Muscle layer of duodenum (tissue), 2 donors: ENCODE measurements around the gene DAP.

Experiments
- H3K27ac ChIP-seq: one replicate; pipeline ENCODE4 v1.7.0; 2013; ENCODE audit warnings: mild to moderate bottlenecking, low read length
- H3K27me3 ChIP-seq: one replicate; pipeline ENCODE4 v1.7.0; 2013; ENCODE audit warnings: low read depth, mild to moderate bottlenecking, control low read depth, low read length
- H3K36me3 ChIP-seq, 2 donors: one replicate each; pipeline ENCODE4 v1.7.0; 2013; ENCODE audit warnings: low read length in 2 of 2, control low read depth in 1 of 2, mild to moderate bottlenecking in 1 of 2; ENCODE audit not compliant: insufficient read depth in 2 of 2, control insufficient read depth in 1 of 2
- H3K4me1 ChIP-seq, 2 donors: one replicate each; pipeline ENCODE4 v1.7.0; 2013; ENCODE audit warnings: low read length in 2 of 2, mild to moderate bottlenecking in 2 of 2, control low read depth in 1 of 2, moderate library complexity in 1 of 2; ENCODE audit not compliant: insufficient read depth in 2 of 2, control insufficient read depth in 1 of 2
- H3K4me3 ChIP-seq, 2 donors: one replicate each; pipeline ENCODE4 v1.7.0; 2013; ENCODE audit warnings: low read length in 2 of 2, low read depth in 1 of 2, mild to moderate bottlenecking in 1 of 2
- H3K9me3 ChIP-seq, 2 donors: one replicate each; pipeline ENCODE4 v1.7.0; 2013; ENCODE audit warnings: low read length in 2 of 2, control low read depth in 1 of 2, mild to moderate bottlenecking in 1 of 2; ENCODE audit not compliant: control insufficient read depth in 1 of 2
- donor health status: healthy.

The DAP gene

DNA sequence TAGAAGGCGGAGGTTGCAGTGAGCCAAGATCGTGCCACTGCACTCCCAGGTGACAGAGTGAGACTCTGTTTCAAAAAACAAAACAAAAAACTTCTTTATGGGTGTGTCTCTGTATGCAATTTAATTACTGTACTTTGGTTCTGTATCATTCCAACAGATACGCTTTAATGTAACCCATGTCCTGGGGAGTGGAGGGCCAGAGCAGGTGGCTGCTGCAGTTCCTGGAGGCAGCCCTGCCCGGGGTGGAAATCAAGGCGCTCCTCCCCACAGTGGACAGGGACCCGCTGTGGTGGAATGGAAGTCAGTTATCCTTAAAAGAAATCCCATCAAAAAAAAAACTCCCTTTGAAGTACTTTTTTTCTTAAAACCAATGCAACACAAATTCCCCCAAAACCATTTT lies 1.9 kb downstream of the DAP start:
- Histone ChIP-seq H3K27me3 (no peaks in the 10 kb centered on the region), H3K36me3 (peaks cover 0 to 4% of the 10 kb centered on the region in 2 donors), H3K4me3 (no peak overlapping the region), H3K27ac (no peak overlapping the region), H3K4me1 (peaks cover 11 to 33% of the 10 kb centered on the region in 2 donors), H3K9me3 (no peaks in the 10 kb centered on the region)

GRCh38 chr5:10757922-10758555 lies 3.0 kb downstream of the DAP start:
- peaks cover 0 to 4% of the 10 kb centered on the region in 2 donors for H3K36me3 ChIP-seq
- peaks cover 11 to 30% of the 10 kb centered on the region in 2 donors for H3K4me1 ChIP-seq
- no peak overlapping the region for H3K27ac ChIP-seq
- no peaks in the 10 kb centered on the region for H3K9me3 ChIP-seq
- no peak overlapping the region for H3K4me3 ChIP-seq
- no peaks in the 10 kb centered on the region for H3K27me3 ChIP-seq

- Histone ChIP-seq H3K9me3 (no peaks in the 10 kb centered on the region), H3K4me3 (no peak overlapping the region), H3K27me3 (no peaks in the 10 kb centered on the region), H3K36me3 (peaks cover 0 to 4% of the 10 kb centered on the region in 2 donors), H3K27ac (no peak overlapping the region), H3K4me1 (peaks cover 3 to 23% of the 10 kb centered on the region in 2 donors)
These were observed 4.0 kb downstream of the DAP start for GRCh38 chr5:10757043-10757442.

GRCh38 chr5:10756549-10756948 lies 4.5 kb downstream of the DAP start:
- H3K27ac ChIP-seq: no peak overlapping the region

GRCh38 chr5:10753178-10753577 lies 7.9 kb downstream of the DAP start:
- H3K4me3 ChIP-seq: no peak overlapping the region
- no peaks in the 10 kb centered on the region for H3K27me3 ChIP-seq
- H3K27ac ChIP-seq: no peak overlapping the region
- peaks cover 2 to 4% of the 10 kb centered on the region in 2 donors for H3K36me3 ChIP-seq
- H3K4me1 ChIP-seq: peaks cover 3 to 13% of the 10 kb centered on the region in 2 donors
- H3K9me3 ChIP-seq: no peaks in the 10 kb centered on the region

More at GRCh38 chr5:10756549-10756948, 4.5 kb downstream of the DAP start:
- no peak overlapping the region for H3K4me3 ChIP-seq
- H3K9me3 ChIP-seq: no peaks in the 10 kb centered on the region
- no peaks in the 10 kb centered on the region for H3K27me3 ChIP-seq
- H3K4me1 ChIP-seq: peaks cover 3 to 23% of the 10 kb centered on the region in 2 donors
- peaks cover 0 to 4% of the 10 kb centered on the region in 2 donors for H3K36me3 ChIP-seq

DNA sequence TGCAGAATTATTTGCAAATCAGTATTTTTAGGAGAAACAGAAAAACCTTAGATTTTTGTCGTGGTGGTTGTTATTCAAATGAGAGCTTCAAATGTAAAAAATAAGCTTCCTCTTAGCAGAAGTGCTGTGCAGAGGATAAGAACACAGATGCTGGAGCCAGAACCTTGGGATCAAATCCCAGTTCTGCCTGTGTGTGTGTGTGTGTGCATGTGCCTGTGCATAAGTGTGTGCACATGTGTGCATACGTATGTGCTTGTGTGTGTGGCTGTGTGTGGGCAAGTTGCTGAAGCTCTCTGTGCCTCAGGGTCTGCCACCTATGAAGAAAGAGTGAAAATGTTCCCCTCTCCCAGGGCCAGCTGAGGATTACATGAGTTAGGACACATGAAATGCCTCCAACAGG lies 8.6 kb downstream of the DAP start:
- Histone ChIP-seq H3K9me3 (no peaks in the 10 kb centered on the region), H3K4me1 (peaks cover 3 to 6% of the 10 kb centered on the region in 2 donors), H3K36me3 (peaks cover 5 to 9% of the 10 kb centered on the region in 2 donors)

DNA sequence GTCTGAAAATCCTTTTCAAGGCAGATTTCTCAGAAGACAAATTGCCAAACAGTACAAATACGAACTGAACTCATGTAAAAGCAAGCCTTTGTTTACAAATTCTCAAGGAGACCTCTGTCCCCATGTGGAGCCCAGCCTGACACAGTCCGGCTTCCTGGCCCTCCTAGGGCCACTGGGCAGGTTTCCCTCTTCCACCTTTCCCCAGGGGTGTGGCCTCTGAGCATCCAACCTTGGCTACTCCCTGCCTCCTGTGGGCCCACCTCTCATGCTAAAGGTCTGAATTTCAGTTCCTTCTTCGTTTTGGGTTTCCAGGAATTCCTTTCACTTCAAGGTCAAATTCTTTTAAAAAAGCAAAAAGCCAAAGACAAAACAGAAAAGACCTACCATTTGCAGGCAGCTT lies 10.1 kb downstream of the DAP start:
- no peak overlapping the region for H3K27ac ChIP-seq
- no peaks in the 10 kb centered on the region for H3K9me3 ChIP-seq
- H3K36me3 ChIP-seq: peaks cover 13 to 19% of the 10 kb centered on the region in 2 donors
- no peak overlapping the region for H3K4me3 ChIP-seq
- H3K4me1 ChIP-seq: peaks cover 0 to 4% of the 10 kb centered on the region in 2 donors
- no peaks in the 10 kb centered on the region for H3K27me3 ChIP-seq

More for the DNA sequence above, 8.6 kb downstream of the DAP start:
- Histone ChIP-seq H3K27me3 (no peaks in the 10 kb centered on the region), H3K4me3 (no peak overlapping the region), H3K27ac (no peak overlapping the region)

DNA sequence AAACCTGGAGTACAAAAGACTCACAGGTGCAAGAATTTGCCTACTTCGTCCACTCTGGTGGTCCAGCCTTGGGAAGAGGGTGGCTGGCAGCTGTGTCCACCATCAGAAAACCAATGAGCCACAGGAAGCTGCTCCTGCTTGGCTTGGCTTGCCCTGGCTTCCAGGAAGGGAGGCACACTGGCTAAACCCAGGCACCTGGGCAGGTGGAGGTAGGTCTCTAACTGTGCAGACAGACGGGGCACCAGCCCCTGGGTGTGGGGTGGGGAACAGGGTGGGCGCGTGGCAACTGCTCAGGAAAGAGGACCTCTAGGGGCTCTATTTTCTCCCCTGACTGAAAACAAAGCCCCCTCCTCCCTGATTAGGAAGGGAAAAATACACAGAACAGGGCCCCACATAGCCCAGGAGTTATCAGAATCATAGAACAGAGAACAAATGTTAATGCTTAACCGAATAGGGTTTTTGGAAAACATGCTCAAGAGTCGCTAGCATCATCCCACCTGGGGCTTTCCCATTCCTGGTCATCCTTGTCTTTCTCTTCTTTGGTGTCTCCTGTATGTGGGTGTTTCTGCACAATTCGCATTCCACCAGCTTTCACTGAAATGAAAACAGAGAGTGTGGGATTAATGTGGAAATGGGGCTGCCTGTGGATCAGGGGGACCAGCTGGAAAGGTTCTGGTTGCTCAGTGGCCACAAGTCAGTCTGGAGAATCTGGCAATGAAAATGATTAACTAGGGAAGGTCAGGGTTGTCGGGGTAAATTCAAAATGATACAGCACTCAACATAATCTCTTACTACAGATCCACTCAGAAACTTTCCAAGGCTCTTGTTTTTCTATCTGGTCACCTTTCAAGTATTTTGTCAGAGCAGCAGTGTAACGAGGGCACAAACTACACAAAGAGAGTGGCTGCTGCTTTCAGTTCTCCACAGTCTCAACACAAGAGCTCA lies 13.1 kb downstream of the DAP start:
- H3K36me3 ChIP-seq: peaks cover 13 to 45% of the 10 kb centered on the region in 2 donors
- no peak overlapping the region for H3K4me3 ChIP-seq
- no peaks in the 10 kb centered on the region for H3K9me3 ChIP-seq
- peak overlapping the region; percentile 17 for H3K27ac ChIP-seq
- H3K4me1 ChIP-seq: peaks cover 5 to 9% of the 10 kb centered on the region in 2 donors
- no peaks in the 10 kb centered on the region for H3K27me3 ChIP-seq

DNA sequence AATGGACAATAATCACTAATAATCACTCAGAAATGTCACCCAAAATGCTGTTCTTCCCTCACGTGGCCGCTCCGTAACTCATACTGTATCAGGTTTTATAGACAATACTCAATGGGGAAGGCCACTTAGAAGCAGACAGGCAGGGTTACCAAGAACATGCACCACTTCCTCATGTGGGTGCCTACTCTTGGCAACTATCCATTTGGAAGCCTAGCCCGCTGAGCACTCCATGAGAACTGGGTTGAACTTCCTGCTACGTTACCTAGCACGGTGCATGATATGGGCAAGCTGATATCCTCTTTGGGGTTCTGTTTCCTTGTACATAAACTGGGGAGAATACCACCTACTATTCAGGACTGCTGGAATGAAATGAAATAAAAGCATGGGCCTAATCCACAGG lies 14.3 kb downstream of the DAP start:
- H3K9me3 ChIP-seq: no peaks in the 10 kb centered on the region
- peak overlapping the region; percentile 17 for H3K27ac ChIP-seq
- no peaks in the 10 kb centered on the region for H3K27me3 ChIP-seq
- no peak overlapping the region for H3K4me3 ChIP-seq
- H3K4me1 ChIP-seq: peaks cover 5 to 9% of the 10 kb centered on the region in 2 donors
- H3K36me3 ChIP-seq: peaks cover 15 to 47% of the 10 kb centered on the region in 2 donors

- H3K4me3 ChIP-seq: no peak overlapping the region
- H3K36me3 ChIP-seq: peaks cover 27 to 52% of the 10 kb centered on the region in 2 donors
These were observed 15.9 kb downstream of the DAP start for GRCh38 chr5:10745133-10745532.

GRCh38 chr5:10744681-10745080 lies 16.4 kb downstream of the DAP start:
- H3K4me1 ChIP-seq: peaks cover 5 to 9% of the 10 kb centered on the region in 2 donors
- no peak overlapping the region for H3K27ac ChIP-seq
- H3K36me3 ChIP-seq: peaks cover 30 to 52% of the 10 kb centered on the region in 2 donors
- H3K4me3 ChIP-seq: no peak overlapping the region
- no peaks in the 10 kb centered on the region for H3K27me3 ChIP-seq
- H3K9me3 ChIP-seq: no peaks in the 10 kb centered on the region

More at GRCh38 chr5:10745133-10745532, 15.9 kb downstream of the DAP start:
- no peak overlapping the region for H3K27ac ChIP-seq
- peaks cover 5 to 9% of the 10 kb centered on the region in 2 donors for H3K4me1 ChIP-seq
- no peaks in the 10 kb centered on the region for H3K27me3 ChIP-seq
- H3K9me3 ChIP-seq: no peaks in the 10 kb centered on the region
